CD4-positive, CD25-positive, alpha-beta regulatory T cell (primary cell): ENCODE results near the gene PHLDB1. TPM values are rescaled to one million over a fixed set of nuclear protein-coding genes. Genes with fewer than 3 reads are reported as not detected.

ENCODE experiments used
- ATAC-seq, 2 donors: fragments of 150-1000 bp; cut with Tn5 transposase; one replicate each; pipeline ENCODE4 v1.10.0; 2021; ENCODE audit warnings: low read depth in 2 of 2, moderate number of reproducible peaks in 2 of 2, moderate library complexity in 1 of 2
- DNase-seq, 3 donors: peaks; one replicate each; pipeline versions ENCODE4 v3.0.0 to v3.0.0-alpha.2; 2012 to 2022; ENCODE audit warnings: mixed read lengths in 1 of 3
- H3K27ac ChIP-seq: one replicate; pipeline ENCODE4 v1.7.0; 2013; ENCODE audit warnings: mild to moderate bottlenecking, low read length; ENCODE audit not compliant: insufficient read depth, poor library complexity, severe bottlenecking
- H3K27me3 ChIP-seq: one replicate; pipeline ENCODE4 v1.7.0; 2013; ENCODE audit warnings: low read length; ENCODE audit not compliant: control insufficient read depth, insufficient read depth
- H3K36me3 ChIP-seq: one replicate; pipeline ENCODE4 v1.7.0; 2013; ENCODE audit warnings: mild to moderate bottlenecking, low read length, moderate library complexity; ENCODE audit not compliant: control insufficient read depth, insufficient read depth
- H3K4me1 ChIP-seq: 2 replicates; pipeline ENCODE4 v1.7.0; 2013; ENCODE audit warnings: mild to moderate bottlenecking, low read length; ENCODE audit not compliant: insufficient read depth, control insufficient read depth, poor library complexity, severe bottlenecking
- H3K4me3 ChIP-seq: one replicate; pipeline ENCODE4 v1.7.0; 2013; ENCODE audit warnings: low read depth, mild to moderate bottlenecking, low read length, moderate library complexity
- H3K9me3 ChIP-seq, 2 experiments: 1 replicate in 1 of 2; 2 replicates in 1 of 2; pipeline ENCODE4 v1.7.0; 2013; ENCODE audit warnings: low read length in 2 of 2, mild to moderate bottlenecking in 1 of 2, moderate library complexity in 1 of 2; ENCODE audit not compliant: control insufficient read depth in 2 of 2
- H3K27ac Mint-ChIP-seq, 3 donors: one replicate each; pipeline ENCODE4 v1.8.0; 2020 to 2022; ENCODE audit warnings: mild to moderate bottlenecking in 3 of 3, mixed read lengths in 3 of 3, moderate library complexity in 2 of 3
- H3K27me3 Mint-ChIP-seq: one replicate; pipeline ENCODE4 v1.8.0; 2022; ENCODE audit warnings: mild to moderate bottlenecking, mixed read lengths
- H3K36me3 Mint-ChIP-seq: one replicate; pipeline ENCODE4 v1.8.0; 2020; ENCODE audit warnings: mixed read lengths
- H3K4me1 Mint-ChIP-seq, 4 donors: one replicate each; pipeline ENCODE4 v1.8.0; 2020 to 2022; ENCODE audit warnings: mixed read lengths in 4 of 4, mild to moderate bottlenecking in 1 of 4
- H3K4me3 Mint-ChIP-seq, 4 donors: one replicate each; pipeline ENCODE4 v1.8.0; 2020 to 2022; ENCODE audit warnings: mild to moderate bottlenecking in 4 of 4, mixed read lengths in 4 of 4, moderate library complexity in 3 of 4
- H3K9me3 Mint-ChIP-seq, 7 donors: one replicate each; pipeline ENCODE4 v1.8.0; 2020 to 2022; ENCODE audit warnings: mixed read lengths in 7 of 7, mild to moderate bottlenecking in 3 of 7, moderate library complexity in 2 of 7
- polyA plus RNA-seq, 4 donors: library from polyadenylated mRNA; unstranded; fragments of 300-500 nt; fragmentation: Illumina TruSeq; gene quantifications; one replicate each; pipeline ENCODE4 v1.2.3, GENCODE V29; 2021
- total RNA-seq: library from RNA; stranded (reverse); gene quantifications from one replicate; pipeline ENCODE4 v1.2.3, GENCODE V29; 2022

Gene PHLDB1
- total and polyA plus RNA-seq, 5 donors from 2014 or later, result 0.16 to 1.2 (median 0.55) TPM; not detected in 1

DNA sequence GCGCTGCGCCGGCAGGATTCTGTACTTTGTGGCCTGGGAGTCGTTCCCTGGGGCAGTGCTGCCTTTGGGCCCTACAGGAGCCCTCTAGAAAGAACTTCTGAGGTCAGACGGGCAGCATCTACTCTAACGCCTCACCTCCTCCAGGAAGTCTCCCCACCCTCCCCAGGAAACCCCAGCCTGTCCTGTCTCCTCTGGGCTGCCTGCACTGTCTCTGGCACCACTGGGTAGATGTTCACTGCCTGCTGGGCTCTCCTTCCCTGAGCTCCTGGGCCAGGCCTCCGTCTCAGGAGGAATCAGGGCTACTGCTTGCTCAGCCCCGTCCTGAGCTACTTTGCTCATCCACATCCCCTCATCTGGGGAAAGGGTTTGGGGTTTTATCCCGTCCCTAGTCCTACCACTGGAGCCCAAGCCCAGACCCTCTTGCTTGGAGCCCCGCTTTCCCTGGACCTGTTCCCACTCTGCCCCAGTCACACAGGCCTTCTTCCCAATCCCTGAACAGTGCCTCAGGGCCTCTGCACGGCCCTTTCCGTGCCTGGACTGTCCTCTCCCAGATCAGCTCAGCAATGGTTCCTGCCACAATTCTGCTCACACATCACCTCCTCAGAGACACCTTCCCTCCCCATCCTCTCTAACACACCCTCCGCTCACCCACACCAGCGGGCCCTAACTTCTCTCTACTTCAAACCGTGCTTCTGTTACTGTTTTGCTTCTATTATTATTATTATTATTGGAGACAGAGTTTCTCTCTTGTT is 83.3 kb downstream of the PHLDB1 start:
- H3K4me1 ChIP-seq, result peaks cover 59% of the 10 kb centered on the region

DNA sequence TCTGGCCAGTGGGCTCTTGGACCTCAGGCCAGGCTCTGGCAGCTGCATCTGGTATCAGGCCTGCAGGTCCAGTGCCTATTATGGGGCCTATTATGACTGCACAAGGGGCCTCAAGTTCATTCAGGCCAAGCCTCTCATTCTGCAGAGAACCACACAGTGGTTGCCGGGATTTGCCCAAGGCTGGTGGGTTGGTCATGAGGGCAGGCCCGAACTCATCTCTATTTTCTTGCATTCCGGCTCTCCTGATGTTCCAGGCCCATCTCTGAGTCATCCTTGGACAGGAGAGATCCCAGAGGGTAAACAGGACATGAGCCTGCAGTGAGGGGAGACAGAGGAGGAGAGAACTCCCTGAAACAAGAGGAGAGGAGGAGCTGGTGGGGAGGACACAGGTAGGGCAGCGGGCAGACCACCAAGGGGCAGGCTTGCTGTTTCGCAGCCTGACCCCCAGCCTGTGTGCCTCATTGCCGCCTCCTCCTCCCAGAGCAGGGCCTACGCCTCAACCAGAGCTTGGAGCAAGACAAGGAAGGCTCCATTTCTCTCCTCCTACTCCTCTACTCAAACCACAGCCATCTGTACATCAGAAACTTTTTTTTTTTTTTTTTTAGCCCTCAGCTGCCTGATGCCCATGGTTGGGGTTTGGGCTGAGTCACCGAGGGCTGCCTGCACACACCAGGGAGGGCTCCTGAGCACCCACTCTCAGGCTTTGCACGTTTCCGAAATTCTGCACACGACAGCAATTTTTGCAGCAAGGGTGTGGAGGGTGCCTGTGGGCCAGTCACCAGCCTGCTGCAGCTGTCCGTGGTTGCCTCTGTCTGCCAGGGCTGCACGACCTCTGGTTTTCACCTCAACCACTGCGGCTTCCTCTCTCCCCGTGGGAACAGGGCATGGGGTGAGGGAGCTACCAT is 84.8 kb downstream of the PHLDB1 start:
- Histone ChIP-seq H3K36me3 (no peaks in the 10 kb centered on the region), H3K27ac (peak overlapping the region; percentile 55), H3K4me1 (peaks cover 71% of the 10 kb centered on the region), H3K27me3 (no peaks in the 10 kb centered on the region), H3K9me3 (no peaks in the 10 kb centered on the region), H3K4me3 (no peak overlapping the region)
- Mint-ChIP-seq H3K36me3 (no peaks in the 10 kb centered on the region), H3K27me3 (peaks cover 4% of the 10 kb centered on the region), H3K4me1 (peaks cover 23 to 87% (median 54%) of the 10 kb centered on the region in 4 donors), H3K27ac (peak overlapping the region; percentile 88 to 91 (median 89)), H3K4me3 (peak overlapping the region; percentile 33 to 72 (median 60)), H3K9me3 (peaks cover 0 to 2% (median 0%) of the 10 kb centered on the region in 7 donors)
- DNase-seq (peak; percentile 40 to 84 (median 45)), ATAC-seq (peak; percentile 67 to 69)

More for the DNA sequence above, 83.3 kb downstream of the PHLDB1 start:
- Mint-ChIP-seq H3K9me3 (peaks cover 0 to 2% (median 0%) of the 10 kb centered on the region in 7 donors), H3K27me3 (peaks cover 4% of the 10 kb centered on the region), H3K4me1 (peaks cover 23 to 77% (median 49%) of the 10 kb centered on the region in 4 donors), H3K4me3 (peak overlapping the region; percentile 58 to 68 (median 62)), H3K36me3 (no peaks in the 10 kb centered on the region), H3K27ac (peak overlapping the region; percentile 63 to 84 (median 82))
- Histone ChIP-seq H3K36me3 (no peaks in the 10 kb centered on the region), H3K9me3 (no peaks in the 10 kb centered on the region), H3K27me3 (no peaks in the 10 kb centered on the region), H3K4me3 (no peak overlapping the region), H3K27ac (no peak overlapping the region)
- ATAC-seq (no peak), DNase-seq (peak in 1 of 3 donors; percentile 27)

DNA sequence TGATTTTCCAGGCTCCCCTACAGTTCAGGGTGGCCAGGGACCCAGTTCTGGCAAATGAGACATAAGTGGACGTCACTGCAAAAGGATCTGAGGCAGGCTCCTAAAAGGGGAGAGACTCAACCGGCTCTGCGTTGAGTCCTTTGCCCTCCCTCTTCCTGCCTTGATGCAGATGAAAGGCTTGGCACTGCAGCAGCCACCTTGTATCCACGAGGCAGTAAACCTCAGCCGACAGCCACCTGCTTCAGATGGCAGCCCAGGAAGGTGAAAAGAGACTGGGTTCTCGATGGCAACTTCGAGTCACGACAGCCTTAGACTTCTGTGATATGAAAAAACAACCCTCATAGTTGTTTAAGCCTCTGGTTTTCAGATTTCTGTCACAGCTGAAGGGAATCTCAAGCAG is 86.8 kb downstream of the PHLDB1 start:
- ATAC-seq (no peak), DNase-seq (no peak)
- peaks cover 19 to 88% (median 48%) of the 10 kb centered on the region in 4 donors for H3K4me1 Mint-ChIP-seq
- H3K9me3 ChIP-seq, result no peaks in the 10 kb centered on the region
- H3K36me3 Mint-ChIP-seq, result no peaks in the 10 kb centered on the region
- H3K9me3 Mint-ChIP-seq, result peaks cover 0 to 2% (median 0%) of the 10 kb centered on the region in 7 donors
- H3K4me3 Mint-ChIP-seq, result no peak overlapping the region
- no peaks in the 10 kb centered on the region for H3K27me3 Mint-ChIP-seq
- H3K4me3 ChIP-seq, result no peak overlapping the region
- no peak overlapping the region for H3K27ac ChIP-seq
- H3K27ac Mint-ChIP-seq, result peak overlapping the region; percentile 91 to 96 (median 92)
- no peaks in the 10 kb centered on the region for H3K27me3 ChIP-seq
- H3K4me1 ChIP-seq, result peaks cover 87% of the 10 kb centered on the region
- no peaks in the 10 kb centered on the region for H3K36me3 ChIP-seq

DNA sequence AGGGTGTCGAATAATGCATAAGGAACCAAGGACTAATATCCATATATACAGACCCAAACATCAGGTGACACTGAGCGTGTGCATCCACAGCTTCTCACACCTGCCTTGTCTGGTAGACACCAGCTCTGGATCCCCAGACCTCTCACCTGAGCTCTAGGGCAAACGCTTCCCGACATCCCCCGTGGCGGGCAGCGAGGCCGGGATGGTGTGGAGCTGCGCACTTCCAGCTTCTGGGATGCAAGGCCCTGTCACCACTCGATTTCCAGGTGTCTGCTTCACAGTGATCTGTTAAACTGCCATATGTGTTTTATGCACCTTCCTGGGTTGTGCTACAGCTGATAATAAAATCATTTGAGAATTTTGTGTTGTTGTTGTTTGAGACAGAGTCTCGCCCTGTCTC is 87.4 kb downstream of the PHLDB1 start:
- DNase-seq, result no peak
- Histone ChIP-seq H3K4me3 (no peak overlapping the region), H3K27me3 (no peaks in the 10 kb centered on the region), H3K4me1 (peaks cover 87% of the 10 kb centered on the region), H3K27ac (no peak overlapping the region), H3K9me3 (no peaks in the 10 kb centered on the region), H3K36me3 (no peaks in the 10 kb centered on the region)
- Mint-ChIP-seq H3K4me1 (peaks cover 25 to 90% (median 54%) of the 10 kb centered on the region in 4 donors), H3K27me3 (no peaks in the 10 kb centered on the region), H3K9me3 (peaks cover 0 to 2% (median 0%) of the 10 kb centered on the region in 7 donors), H3K36me3 (no peaks in the 10 kb centered on the region), H3K4me3 (peak overlapping the region in 1 of 4 donors; percentile 11), H3K27ac (peak overlapping the region; percentile 91 to 96 (median 92))
- ATAC-seq, result no peak

DNA sequence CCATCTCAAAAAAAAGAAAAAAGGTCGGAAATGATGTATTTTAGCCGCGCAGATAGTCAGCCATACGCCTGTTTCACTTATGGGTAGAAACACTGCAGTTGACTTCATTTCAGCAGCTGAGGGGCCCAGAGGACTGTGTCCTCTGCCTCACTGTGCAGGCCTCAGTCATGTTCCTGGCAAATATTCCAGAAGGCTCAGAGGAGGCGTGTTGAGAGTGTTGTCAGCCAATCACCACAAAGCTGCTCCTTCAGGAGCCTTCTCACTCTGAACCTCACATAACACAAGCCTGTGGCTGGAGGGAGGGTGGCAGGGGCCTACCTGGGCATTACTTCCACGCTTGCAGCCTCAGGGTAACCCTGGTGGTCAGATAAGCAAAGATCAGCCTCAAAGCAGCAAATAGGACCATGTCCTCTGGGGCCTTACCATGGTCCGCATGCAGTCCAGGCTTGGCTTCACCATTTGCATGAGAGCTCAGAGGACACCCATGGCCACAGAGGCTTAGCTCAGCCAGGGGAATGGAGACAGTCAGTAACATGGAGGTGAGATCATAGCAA is 89.3 kb downstream of the PHLDB1 start:
- Mint-ChIP-seq H3K27me3 (no peaks in the 10 kb centered on the region), H3K4me3 (peak overlapping the region in 2 of 4 donors; percentile 3 to 73), H3K9me3 (peaks cover 0 to 8% (median 2%) of the 10 kb centered on the region in 7 donors), H3K27ac (peak overlapping the region; percentile 63 to 92 (median 89)), H3K4me1 (peaks cover 30 to 84% (median 51%) of the 10 kb centered on the region in 4 donors), H3K36me3 (no peaks in the 10 kb centered on the region)
- Histone ChIP-seq H3K27me3 (no peaks in the 10 kb centered on the region), H3K36me3 (no peaks in the 10 kb centered on the region), H3K4me3 (no peak overlapping the region), H3K4me1 (peaks cover 82% of the 10 kb centered on the region), H3K9me3 (peaks cover 0 to 3% of the 10 kb centered on the region in 2 experiments), H3K27ac (peak overlapping the region; percentile 26)
- no peak for ATAC-seq
- no peak for DNase-seq

DNA sequence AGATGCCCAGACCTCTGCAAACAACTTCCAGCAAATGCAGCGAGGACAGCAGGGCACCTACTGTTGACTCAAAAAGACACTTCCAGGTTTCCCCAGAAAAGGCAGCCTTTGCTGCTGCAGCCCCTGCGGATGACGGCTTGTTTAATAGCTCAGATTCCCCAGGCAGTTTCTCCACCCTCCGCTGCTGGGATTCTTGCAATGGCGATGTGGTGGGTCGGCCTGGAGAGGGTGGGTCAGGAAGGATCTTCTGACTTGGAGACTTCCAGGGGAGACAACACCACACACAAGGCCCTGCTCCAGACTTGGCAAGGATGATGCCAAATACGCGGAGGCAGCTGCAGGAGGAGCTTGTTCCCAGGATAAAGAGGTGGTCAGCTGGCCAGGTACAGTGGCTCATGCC is 89.9 kb downstream of the PHLDB1 start:
- H3K9me3 Mint-ChIP-seq, result peaks cover 0 to 8% (median 2%) of the 10 kb centered on the region in 7 donors
- H3K27ac Mint-ChIP-seq, result peak overlapping the region; percentile 63 to 92 (median 89)
- H3K4me1 ChIP-seq, result peaks cover 81% of the 10 kb centered on the region
- no peaks in the 10 kb centered on the region for H3K36me3 Mint-ChIP-seq
- H3K27me3 ChIP-seq, result no peaks in the 10 kb centered on the region
- H3K4me1 Mint-ChIP-seq, result peaks cover 25 to 82% (median 46%) of the 10 kb centered on the region in 4 donors
- no peaks in the 10 kb centered on the region for H3K27me3 Mint-ChIP-seq
- H3K27ac ChIP-seq, result no peak overlapping the region
- H3K4me3 Mint-ChIP-seq, result peak overlapping the region in 1 of 4 donors; percentile 40
- DNase-seq (no peak), ATAC-seq (no peak)
- H3K9me3 ChIP-seq, result peaks cover 0 to 3% of the 10 kb centered on the region in 2 experiments
- no peak overlapping the region for H3K4me3 ChIP-seq
- no peaks in the 10 kb centered on the region for H3K36me3 ChIP-seq

DNA sequence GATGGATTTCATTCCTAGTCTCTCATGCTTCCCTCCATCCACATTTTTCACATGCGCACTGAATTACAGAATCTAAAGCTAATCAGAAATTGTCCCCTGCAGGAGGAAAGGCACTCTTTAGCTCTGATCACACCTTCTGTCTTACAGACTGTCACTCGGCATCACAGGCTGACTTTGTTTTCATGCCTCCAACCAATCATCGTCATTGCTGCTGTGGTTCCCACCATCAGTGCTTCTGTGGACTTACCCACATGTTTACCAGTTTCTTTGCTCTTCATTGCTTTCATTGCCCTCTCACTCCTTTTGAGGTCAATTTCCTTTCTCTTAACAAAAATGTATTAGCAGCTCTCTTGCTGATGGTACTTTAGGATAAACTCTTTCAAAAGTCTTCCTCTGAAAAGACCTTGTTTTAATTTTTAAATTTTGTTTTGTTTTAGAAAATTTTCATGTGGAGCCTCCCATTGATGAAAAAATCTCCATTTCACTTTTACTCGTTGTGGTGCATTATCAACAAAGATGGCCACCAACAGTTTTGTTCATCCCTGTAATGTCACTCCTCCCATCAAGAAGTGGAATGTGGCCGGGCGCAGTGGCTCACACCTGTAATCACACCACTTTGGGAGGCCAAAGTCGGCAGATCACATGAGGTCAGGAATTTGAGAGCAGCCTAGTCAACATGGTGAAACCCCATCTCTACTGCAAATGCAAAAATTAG is 92.2 kb downstream of the PHLDB1 start:
- no peaks in the 10 kb centered on the region for H3K36me3 ChIP-seq
- peak overlapping the region; percentile 75 for H3K27ac ChIP-seq
- ATAC-seq, result peak; percentile 98 to 99
- Mint-ChIP-seq H3K4me3 (peak overlapping the region; percentile 2 to 82 (median 74)), H3K36me3 (no peaks in the 10 kb centered on the region), H3K4me1 (peaks cover 18 to 82% (median 40%) of the 10 kb centered on the region in 4 donors), H3K27ac (peak overlapping the region; percentile 97 to 98 (median 98)), H3K9me3 (peaks cover 0 to 8% (median 2%) of the 10 kb centered on the region in 7 donors), H3K27me3 (no peaks in the 10 kb centered on the region)
- H3K27me3 ChIP-seq, result no peaks in the 10 kb centered on the region
- DNase-seq, result peak; percentile 60 to 90 (median 89)
- H3K4me1 ChIP-seq, result peaks cover 77% of the 10 kb centered on the region
- H3K4me3 ChIP-seq, result peak overlapping the region; percentile 55
- peaks cover 0 to 3% of the 10 kb centered on the region in 2 experiments for H3K9me3 ChIP-seq
